NK-92 (cell line): Measurements from ENCODE around the gene POLR1B.
"Not testable (repeated sequence)": the region's sequence is repeated elsewhere in the genome, so short reads cannot be mapped to it uniquely, and the experiment has no call there.

Source experiments
- DNase-seq: peaks from one replicate; lab custom pipeline; 2025; ENCODE audit not compliant: unreplicated experiment; lab: John Stamatoyannopoulos, UW

The POLR1B gene

DNA sequence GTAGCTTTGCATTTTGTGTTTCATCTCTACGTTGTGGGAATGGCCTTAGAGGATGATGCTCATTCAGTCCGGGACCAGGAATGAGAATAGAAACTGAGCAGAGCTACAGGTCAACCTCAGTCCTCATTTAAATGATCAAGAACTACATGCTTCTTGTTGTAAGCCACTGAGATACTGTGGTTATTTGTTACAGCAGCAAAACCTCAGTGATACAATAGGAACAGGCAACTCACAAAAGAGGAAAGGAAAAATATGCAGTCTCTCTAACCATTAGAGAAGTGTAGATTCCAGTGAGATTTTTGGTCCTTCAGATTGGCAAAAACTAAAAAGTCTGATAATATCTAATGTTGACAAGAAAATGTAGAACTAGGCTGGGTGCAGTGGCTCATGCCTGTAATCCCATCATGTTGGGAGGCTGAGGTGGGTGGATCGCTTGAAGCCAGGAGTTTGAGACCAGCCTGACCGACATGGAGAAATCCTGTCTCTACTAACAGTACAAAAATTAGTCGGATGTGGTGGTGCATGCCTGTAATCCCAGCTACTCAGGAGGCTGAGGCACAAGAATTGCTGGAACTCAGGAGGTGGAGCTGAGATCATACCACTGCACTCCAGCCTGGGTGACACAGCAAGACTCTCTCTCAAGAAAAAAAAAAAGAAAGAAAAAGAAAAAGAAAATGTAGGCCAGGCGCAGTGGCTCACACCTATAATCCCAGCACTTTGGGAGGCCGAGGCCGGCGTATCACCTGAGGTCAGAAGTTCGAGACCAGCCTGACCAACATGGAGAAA lies 55.5 kb downstream of the POLR1B start:
- DNase-seq = no peak

DNA sequence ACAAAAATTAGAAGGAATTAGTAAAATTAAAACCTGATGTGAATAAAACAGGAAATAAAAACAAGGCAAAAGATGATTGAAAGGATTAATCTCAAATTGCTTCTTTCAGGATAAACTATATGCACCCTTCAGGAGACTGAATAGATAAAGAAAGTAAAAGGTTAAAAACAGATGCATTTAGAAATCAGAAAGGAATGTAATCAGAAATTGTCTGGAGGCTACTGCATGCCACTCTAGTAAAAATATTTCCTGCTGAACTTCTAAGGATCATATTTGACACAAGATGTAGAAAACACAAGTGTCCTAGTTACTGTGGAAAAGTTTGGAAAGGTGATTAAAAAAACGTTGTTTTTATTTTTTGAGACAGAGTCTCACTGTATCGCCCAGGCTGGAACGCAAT lies 58.4 kb downstream of the POLR1B start:
- DNase-seq = no peak

- no peak for DNase-seq
These were observed 59.5 kb downstream of the POLR1B start for GRCh38 chr2:112601754-112602153.

- no peak for DNase-seq
These were observed 60.7 kb downstream of the POLR1B start for GRCh38 chr2:112602917-112603316.

- DNase-seq = no peak
These were observed 61.5 kb downstream of the POLR1B start for GRCh38 chr2:112603731-112604130.

GRCh38 chr2:112604952-112605351 lies 62.7 kb downstream of the POLR1B start:
- DNase-seq = no peak

DNA sequence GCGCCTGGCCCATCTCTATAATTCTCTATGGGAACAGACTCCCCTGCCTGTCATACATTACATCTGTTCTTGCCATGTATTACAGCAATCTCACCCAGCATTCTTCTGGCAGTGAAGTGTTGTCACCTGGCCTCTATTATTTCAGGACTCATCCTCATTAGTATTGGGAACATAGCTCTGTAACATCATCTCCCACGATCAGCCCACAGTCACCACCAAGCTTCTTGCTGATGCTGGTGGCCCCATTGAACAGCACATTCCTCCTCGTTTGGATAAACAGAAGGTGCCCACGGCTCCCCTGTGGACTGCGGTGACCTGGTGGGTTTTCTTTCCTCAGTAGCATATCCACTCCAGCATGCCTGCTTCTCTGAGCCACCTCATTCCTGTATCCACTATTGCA lies 63.7 kb downstream of the POLR1B start:
- DNase-seq = no peak

DNA sequence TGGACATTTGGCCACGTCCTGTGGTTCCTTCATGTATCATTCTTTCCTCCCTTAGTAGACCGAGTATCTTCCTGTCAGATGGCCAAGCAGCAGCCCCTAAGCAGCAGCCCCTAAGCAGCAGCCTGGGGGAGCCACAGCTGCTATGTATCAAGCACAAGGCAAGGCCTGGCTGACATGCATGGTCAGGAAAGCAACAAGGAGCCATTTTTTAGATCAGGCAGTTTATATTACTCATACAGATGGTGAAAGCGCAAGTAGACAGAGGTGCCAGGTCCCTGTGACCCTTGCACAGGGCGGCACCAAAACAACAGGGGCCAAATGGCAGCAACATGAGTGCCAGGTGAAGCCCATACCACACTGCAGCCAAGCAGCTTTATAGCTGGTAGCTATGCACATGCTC lies 64.3 kb downstream of the POLR1B start:
- DNase-seq = no peak

- DNase-seq = no peak
These were observed 65.6 kb downstream of the POLR1B start for GRCh38 chr2:112607680-112608438.

DNA sequence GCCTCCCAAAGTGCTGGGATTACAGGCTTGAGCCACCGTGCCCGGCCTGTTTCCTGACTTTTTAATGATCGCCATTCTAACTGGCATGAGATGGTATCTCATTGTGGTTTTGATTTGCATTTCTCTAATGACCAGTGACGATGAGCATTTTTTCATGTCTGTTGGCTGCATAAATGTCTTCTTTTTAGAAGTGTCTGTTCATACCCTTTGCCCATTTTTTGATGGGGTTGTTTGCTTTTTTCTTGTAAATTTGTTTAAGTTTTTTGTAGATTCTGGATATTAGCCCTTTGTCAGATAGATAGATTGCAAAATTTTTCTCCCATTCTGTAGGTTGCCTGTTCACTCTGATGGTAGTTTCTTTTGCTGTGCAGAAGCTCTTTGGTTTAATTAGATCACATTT lies 67.1 kb downstream of the POLR1B start:
- DNase-seq = not testable (repeated sequence)

GRCh38 chr2:112612283-112612682 lies 70.0 kb downstream of the POLR1B start:
- not testable (repeated sequence) for DNase-seq

GRCh38 chr2:112614201-112614840 lies 72.1 kb downstream of the POLR1B start:
- DNase-seq = no peak

- DNase-seq = no peak
These were observed 72.8 kb downstream of the POLR1B start for GRCh38 chr2:112615051-112615450.

DNA sequence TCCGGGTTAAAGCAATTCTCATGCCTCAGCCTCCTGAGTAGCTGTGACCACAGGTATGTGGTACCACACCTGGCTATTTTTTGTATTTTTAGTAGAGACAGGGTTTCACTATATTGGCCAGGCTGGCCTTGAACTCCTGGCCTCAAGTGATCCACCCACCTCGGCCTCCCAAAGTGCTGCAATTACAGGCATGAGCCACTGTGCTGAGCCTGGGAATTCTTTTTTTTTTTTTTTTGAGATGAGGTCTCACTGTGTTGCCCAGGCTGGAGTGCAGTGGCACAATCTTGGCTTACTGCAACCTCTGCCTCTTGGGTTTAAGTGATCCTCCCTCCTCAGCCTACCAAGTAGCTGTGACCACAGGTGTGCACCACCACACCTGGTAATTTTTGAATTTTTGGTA lies 73.5 kb downstream of the POLR1B start:
- DNase-seq = not testable (repeated sequence)

GRCh38 chr2:112618383-112618782 lies 76.1 kb downstream of the POLR1B start:
- no peak for DNase-seq

- DNase-seq = no peak
These were observed 79.7 kb downstream of the POLR1B start for GRCh38 chr2:112621790-112622527.

DNA sequence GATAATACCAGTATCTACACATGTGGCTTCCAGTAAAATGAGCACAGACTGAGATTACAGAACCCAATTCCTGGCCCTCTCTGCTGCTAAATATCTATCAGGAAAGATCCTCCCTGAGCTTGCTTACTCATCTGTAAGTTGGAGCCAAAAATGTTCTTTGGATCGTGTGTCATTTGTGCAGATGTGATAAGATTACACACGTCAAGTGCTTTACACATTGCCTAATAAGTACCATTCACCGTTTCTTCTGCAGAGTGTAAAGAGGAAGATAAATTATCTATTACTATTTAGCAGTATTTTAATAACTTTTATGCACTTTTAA lies 80.2 kb downstream of the POLR1B start:
- DNase-seq = no peak

DNA sequence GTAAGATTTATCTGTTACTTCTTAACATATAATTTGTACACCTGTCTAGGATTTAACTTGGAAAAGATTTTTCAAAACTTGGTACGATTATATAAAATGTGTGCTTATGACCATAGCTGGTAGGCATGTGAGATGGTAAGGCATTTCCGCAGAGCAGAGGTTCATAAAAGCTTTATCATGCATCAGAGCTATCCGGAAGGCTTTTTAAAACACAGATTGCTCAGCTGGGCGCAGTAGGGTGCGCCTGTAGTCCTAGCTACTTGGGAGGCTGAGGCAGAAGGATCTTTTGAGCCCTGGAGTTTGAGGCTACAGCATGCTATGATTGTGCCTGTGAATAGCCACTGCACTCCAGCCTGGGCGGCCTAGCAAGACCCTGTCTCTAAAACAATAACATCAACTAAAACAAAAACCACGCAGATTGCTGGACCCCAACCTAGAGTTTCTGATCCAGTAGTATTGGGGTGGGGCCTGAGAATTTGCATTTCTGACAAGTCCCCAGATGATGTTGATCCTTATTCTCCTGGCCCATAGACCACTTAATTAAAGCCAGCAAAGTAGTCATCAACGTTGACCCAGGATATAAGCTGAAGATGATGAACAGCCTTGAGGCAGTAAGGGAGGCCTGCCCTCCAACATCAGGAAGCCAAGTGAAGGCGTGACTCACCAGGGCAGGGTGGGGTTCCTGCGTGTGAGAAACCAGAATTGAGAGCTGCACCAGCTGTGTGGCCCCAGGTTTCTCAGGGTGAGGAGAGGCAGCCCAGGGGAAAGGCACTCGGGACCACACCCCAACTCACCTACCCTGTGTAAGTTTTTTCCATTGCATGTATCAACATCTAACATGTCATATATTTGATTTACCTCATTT lies 81.9 kb downstream of the POLR1B start:
- no peak for DNase-seq

DNA sequence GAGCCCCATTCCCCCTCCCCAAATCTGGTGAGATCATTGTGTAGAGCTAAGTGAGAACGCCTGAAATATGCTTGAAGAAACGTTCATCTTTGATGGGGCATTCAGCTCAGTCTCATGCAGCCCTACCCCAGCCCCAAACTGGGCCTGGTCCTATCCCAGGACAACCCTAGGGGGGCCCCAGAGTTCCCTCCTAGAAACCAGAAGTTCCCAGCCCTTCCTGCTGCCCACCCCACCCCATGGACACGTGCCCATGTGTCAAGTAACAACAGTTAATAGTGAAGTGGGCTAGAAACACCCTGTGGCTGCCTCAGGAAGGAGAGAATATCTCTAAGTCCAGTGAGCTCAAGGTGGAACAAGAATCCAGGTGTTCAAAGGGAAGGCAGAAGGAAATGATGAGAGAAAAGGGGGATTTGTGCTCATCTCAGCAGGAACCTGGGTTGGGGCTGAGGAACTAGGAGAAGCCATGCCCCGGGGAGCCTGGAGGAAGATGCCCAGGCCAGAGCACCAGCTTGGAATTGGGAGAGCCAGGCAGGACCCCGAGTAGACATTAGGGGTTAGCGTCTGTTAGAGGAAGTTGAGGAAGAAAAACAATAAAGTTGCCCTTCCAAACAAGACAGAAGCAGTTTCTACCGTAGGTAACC lies 83.3 kb downstream of the POLR1B start:
- DNase-seq = no peak

DNA sequence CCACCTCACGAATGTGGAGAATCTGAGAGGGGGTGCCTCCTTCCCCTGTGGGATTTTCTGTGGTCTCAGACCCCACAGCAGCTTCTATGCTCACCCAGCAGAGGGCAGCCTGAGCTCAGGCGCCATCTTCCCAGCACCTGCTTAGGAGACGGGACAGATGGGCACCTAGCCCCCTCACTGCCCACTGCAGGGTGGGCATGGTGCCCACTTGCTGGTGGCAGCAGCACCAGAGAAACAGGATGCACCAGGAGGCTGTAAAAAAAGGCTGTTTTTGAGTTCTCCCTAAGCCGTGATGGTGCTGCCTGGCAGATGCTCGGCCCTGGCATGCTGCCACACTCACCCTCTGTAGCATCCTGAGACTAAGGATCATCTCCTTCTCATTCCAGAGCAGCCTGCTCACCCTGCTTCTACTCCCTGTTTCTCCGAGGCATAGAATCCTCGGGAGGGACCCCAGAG lies 84.4 kb downstream of the POLR1B start:
- DNase-seq = no peak
